HFFc6 (cell line): Measurements from ENCODE around the gene MIER2. TPM values are rescaled to one million over a fixed set of nuclear protein-coding genes. Genes with fewer than 3 reads are reported as not detected.
"Not testable (repeated sequence)": the region's sequence is repeated elsewhere in the genome, so short reads cannot be mapped to it uniquely, and the experiment has no call there.

Experiments used
- DNase-seq: peaks from one replicate; pipeline ENCODE4 v3.0.0-alpha.2; 2018
- H3K27ac Mint-ChIP-seq: 2 replicates; pipeline ENCODE4 v1.8.0; 2020; ENCODE audit warnings: mild to moderate bottlenecking, mixed read lengths
- H3K27me3 Mint-ChIP-seq: 2 replicates; pipeline ENCODE4 v1.8.0; 2021; ENCODE audit warnings: mild to moderate bottlenecking, moderate library complexity, mixed read lengths; ENCODE audit not compliant: insufficient read depth
- H3K36me3 Mint-ChIP-seq: 2 replicates; pipeline ENCODE4 v1.8.0; 2021; ENCODE audit warnings: low read depth, mixed read lengths
- H3K4me1 Mint-ChIP-seq: 2 replicates; pipeline ENCODE4 v1.8.0; 2020; ENCODE audit warnings: low read depth, mixed read lengths
- H3K4me3 Mint-ChIP-seq: 2 replicates; pipeline ENCODE4 v1.8.0; 2020; ENCODE audit warnings: mild to moderate bottlenecking, moderate library complexity, mixed read lengths
- H3K9me3 Mint-ChIP-seq: 2 replicates; pipeline ENCODE4 v1.8.0; 2020; ENCODE audit warnings: mild to moderate bottlenecking, mixed read lengths
- CTCF ChIP-seq: fragments of 200-600 bp; sonication (generic); IDR thresholded peaks from 2 replicates; pipeline ENCODE4 v1.5.0; 2021; ENCODE audit warnings: antibody characterized with exemption, mild to moderate bottlenecking
- total RNA-seq, 6 experiments: library from RNA; stranded (reverse); fragmentation: NEBNext Ultra II Directional; extraction: Animal tissue kit (Norgen Biotek cat#: 25700); gene quantifications; 2 replicates in 1 of 6; 3 replicates in 5 of 6; pipeline ENCODE4 v1.2.3, GENCODE V29; 2021

The MIER2 gene
- total RNA-seq, 6 experiments from 2014 or later, result 31.7 to 42.2 (median 33.4) TPM

GRCh38 chr19:386189-386588, 41.6 kb upstream of the MIER2 start:
- Mint-ChIP-seq H3K27me3 (peaks cover 16% of the 10 kb centered on the region), H3K27ac (peak overlapping the region; percentile 56), H3K4me1 (peaks cover 30% of the 10 kb centered on the region), H3K4me3 (peak overlapping the region; percentile 38; the same call in 1 of the 2 replicates)
- not testable (repeated sequence) for H3K36me3 Mint-ChIP-seq, DNase-seq, H3K9me3 Mint-ChIP-seq
- TF ChIP-seq CTCF, result peak; percentile 42; the same call in 1 of the 2 replicates

- TF ChIP-seq CTCF, result no peak
- no peak for DNase-seq
- Mint-ChIP-seq H3K4me1 (peaks cover 30% of the 10 kb centered on the region), H3K36me3 (no peaks in the 10 kb centered on the region; the same call in 1 of the 2 replicates), H3K27ac (no peak overlapping the region), H3K27me3 (peaks cover 15% of the 10 kb centered on the region), H3K9me3 (no peaks in the 10 kb centered on the region), H3K4me3 (no peak overlapping the region)
These were observed 40.2 kb upstream of the MIER2 start for GRCh38 chr19:384799-385169.

GRCh38 chr19:383922-384798, 39.6 kb upstream of the MIER2 start:
- H3K4me3 Mint-ChIP-seq, result no peak overlapping the region
- H3K27me3 Mint-ChIP-seq, result peaks cover 9% of the 10 kb centered on the region
- H3K4me1 Mint-ChIP-seq, result peaks cover 30% of the 10 kb centered on the region
- no peaks in the 10 kb centered on the region for H3K9me3 Mint-ChIP-seq
- peak; percentile 65 for TF ChIP-seq CTCF
- no peak overlapping the region for H3K27ac Mint-ChIP-seq
- no peaks in the 10 kb centered on the region for H3K36me3 Mint-ChIP-seq
- DNase-seq, result no peak

GRCh38 chr19:383040-383439, 38.4 kb upstream of the MIER2 start:
- H3K27me3 Mint-ChIP-seq, result peaks cover 6% of the 10 kb centered on the region
- no peaks in the 10 kb centered on the region for H3K9me3 Mint-ChIP-seq
- peaks cover 30% of the 10 kb centered on the region for H3K4me1 Mint-ChIP-seq
- no peak for DNase-seq
- H3K36me3 Mint-ChIP-seq, result no peaks in the 10 kb centered on the region
- H3K4me3 Mint-ChIP-seq, result no peak overlapping the region; the same call in 1 of the 2 replicates
- no peak for TF ChIP-seq CTCF
- peak overlapping the region; percentile 58; the same call in 1 of the 2 replicates for H3K27ac Mint-ChIP-seq

GRCh38 chr19:382578-382977, 38.0 kb upstream of the MIER2 start:
- not testable (repeated sequence) for H3K36me3 Mint-ChIP-seq, H3K9me3 Mint-ChIP-seq, H3K27me3 Mint-ChIP-seq
- Mint-ChIP-seq H3K4me1 (peaks cover 29% of the 10 kb centered on the region), H3K4me3 (peak overlapping the region; percentile 61), H3K27ac (peak overlapping the region; percentile 58; the same call in 1 of the 2 replicates)
- peak; percentile 72 for DNase-seq

- not testable (repeated sequence) for H3K27me3 Mint-ChIP-seq, H3K4me3 Mint-ChIP-seq, DNase-seq, H3K9me3 Mint-ChIP-seq, H3K36me3 Mint-ChIP-seq, H3K27ac Mint-ChIP-seq
- peaks cover 24% of the 10 kb centered on the region for H3K4me1 Mint-ChIP-seq
These were observed 37.3 kb upstream of the MIER2 start for GRCh38 chr19:381901-382300.

- H3K36me3 Mint-ChIP-seq, DNase-seq, H3K4me3 Mint-ChIP-seq, H3K27ac Mint-ChIP-seq, H3K9me3 Mint-ChIP-seq, H3K27me3 Mint-ChIP-seq: not testable (repeated sequence)
- H3K4me1 Mint-ChIP-seq, result peaks cover 15% of the 10 kb centered on the region
These were observed 36.1 kb upstream of the MIER2 start for GRCh38 chr19:380618-381219.
